Body of pancreas (tissue), 4 donors: ENCODE results near the gene ARMC3.

Experiments used
- CTCF ChIP-seq, 7 experiments: fragments of 450-650 bp in 4 of 7; fragments of 200-600 bp in 3 of 7; sonication (generic) in 3 of 7; IDR thresholded peaks; one replicate each; pipeline ENCODE4 v1.5.1; 2016 to 2019; ENCODE audit warnings: antibody characterized with exemption in 7 of 7
- POLR2A ChIP-seq, 3 donors: fragments of 450-650 bp; IDR thresholded peaks; one replicate each; pipeline ENCODE4 v1.6.1; 2016; ENCODE audit warnings: antibody characterized with exemption in 3 of 3, mild to moderate bottlenecking in 2 of 3

GRCh38 chr10:22899775-22900174 is 28.1 kb upstream of the ARMC3 start:
- TF ChIP-seq CTCF (IDR thresholded peaks at IDR 0.05) (no peak), POLR2A (IDR thresholded peaks at IDR 0.05) (no peak)
